ENCODE results near the gene SLC31A1.

DNA sequence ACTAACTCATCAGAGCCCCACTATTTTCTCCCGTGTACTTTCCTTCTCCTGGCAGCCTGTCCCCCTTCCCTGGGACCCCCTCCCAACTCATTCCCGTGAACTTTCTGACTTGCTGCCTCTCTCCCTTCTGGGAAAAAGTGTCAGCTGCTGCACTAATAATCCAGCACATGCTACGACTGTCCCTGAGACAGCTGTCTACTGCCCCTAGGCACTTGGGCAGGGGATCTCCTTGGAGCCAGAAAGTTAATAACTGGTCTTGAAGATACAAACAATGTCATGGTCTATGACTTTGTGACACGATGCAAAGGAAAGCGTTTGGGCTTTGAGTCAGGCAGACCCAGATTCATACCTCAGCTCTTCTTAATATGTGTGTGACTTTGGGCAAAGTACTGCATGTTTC, 91.9 kb downstream of the SLC31A1 start:
- TF ChIP-seq POLR2AphosphoS5 (IDR thresholded peaks at IDR 0.05; ENCODE audit: low read depth) (no peak), CTCF (IDR thresholded peaks at IDR 0.05; ENCODE audit: insufficient read depth, low read length) (no peak), SPI1 (IDR thresholded peaks at IDR 0.05; ENCODE audit: borderline replicate concordance, low read depth) (no peak)
- TF ChIP-seq, protein P1, sequence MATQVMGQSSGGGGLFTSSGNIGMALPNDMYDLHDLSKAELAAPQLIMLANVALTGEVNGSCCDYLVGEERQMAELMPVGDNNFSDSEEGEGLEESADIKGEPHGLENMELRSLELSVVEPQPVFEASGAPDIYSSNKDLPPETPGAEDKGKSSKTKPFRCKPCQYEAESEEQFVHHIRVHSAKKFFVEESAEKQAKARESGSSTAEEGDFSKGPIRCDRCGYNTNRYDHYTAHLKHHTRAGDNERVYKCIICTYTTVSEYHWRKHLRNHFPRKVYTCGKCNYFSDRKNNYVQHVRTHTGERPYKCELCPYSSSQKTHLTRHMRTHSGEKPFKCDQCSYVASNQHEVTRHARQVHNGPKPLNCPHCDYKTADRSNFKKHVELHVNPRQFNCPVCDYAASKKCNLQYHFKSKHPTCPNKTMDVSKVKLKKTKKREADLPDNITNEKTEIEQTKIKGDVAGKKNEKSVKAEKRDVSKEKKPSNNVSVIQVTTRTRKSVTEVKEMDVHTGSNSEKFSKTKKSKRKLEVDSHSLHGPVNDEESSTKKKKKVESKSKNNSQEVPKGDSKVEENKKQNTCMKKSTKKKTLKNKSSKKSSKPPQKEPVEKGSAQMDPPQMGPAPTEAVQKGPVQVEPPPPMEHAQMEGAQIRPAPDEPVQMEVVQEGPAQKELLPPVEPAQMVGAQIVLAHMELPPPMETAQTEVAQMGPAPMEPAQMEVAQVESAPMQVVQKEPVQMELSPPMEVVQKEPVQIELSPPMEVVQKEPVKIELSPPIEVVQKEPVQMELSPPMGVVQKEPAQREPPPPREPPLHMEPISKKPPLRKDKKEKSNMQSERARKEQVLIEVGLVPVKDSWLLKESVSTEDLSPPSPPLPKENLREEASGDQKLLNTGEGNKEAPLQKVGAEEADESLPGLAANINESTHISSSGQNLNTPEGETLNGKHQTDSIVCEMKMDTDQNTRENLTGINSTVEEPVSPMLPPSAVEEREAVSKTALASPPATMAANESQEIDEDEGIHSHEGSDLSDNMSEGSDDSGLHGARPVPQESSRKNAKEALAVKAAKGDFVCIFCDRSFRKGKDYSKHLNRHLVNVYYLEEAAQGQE (IDR thresholded peaks at IDR 0.05; ENCODE audit: insufficient replicate concordance, low read depth) = no peak
